GM18858 (cell line): ENCODE results near the gene LUZP1.

Experiments
- ATAC-seq: cut with Tn5 transposase; IDR thresholded peaks from one replicate; pipeline ENCODE4 v1.9.1; 2021; ENCODE audit not compliant: unreplicated experiment

Gene LUZP1

DNA sequence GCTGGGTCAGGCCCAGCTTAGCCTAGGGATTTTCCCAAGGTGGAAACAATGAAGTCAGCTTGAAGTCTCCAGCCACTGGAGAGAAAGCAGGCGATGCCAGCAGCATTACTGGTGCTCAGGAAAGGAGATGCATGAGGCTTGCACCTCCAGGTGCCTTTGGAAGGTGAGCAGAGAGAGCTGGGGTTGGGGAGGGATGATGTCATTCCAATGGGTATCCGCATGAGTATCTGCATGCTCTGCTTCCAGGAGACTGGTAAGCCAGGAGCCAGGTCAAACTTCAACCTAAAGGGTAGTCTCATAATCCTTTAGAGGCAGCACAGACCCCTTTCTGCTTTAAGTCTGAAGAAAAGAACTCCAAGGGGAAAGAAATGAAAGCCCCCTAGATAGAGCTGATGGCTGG lies 80.6 kb downstream of the LUZP1 start:
- no peak for ATAC-seq

DNA sequence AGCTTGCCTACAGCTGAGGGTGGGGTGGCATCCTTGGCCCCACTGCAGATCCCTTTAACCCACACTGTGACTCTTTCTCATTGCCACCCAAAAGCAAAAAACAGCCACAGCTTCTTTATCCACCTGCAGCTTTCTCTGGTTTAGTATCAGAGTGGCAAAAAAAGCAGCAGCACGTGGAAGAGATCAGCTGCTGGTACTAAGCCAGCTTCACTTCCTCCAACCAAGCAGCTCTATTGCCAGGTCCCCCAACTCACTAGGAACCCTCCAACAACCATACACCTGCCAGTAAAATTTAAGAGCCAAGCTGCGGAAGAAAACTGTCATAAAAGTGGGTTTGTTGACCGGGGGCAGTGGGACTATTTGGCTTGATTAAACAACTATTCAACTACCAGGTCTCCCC lies 83.0 kb downstream of the LUZP1 start:
- no peak for ATAC-seq

DNA sequence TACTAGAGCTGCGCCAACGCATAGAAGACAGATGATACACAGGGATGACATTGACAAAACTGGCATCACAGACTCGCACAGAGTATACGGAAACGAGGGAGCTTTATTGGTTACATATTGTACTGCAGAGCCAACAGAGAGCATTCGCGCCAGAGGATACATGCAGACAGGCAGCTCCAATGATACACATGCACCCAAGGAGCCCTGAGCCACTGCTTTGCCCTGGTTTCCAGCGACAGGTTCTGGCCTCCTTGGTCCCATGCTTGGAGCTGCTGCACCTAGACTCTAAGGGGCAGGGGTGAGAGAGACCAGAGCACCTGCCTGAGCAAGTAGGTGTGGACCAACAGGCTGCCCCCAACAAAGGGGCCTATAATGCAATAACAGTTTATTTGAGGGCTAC lies 83.8 kb downstream of the LUZP1 start:
- no peak for ATAC-seq

DNA sequence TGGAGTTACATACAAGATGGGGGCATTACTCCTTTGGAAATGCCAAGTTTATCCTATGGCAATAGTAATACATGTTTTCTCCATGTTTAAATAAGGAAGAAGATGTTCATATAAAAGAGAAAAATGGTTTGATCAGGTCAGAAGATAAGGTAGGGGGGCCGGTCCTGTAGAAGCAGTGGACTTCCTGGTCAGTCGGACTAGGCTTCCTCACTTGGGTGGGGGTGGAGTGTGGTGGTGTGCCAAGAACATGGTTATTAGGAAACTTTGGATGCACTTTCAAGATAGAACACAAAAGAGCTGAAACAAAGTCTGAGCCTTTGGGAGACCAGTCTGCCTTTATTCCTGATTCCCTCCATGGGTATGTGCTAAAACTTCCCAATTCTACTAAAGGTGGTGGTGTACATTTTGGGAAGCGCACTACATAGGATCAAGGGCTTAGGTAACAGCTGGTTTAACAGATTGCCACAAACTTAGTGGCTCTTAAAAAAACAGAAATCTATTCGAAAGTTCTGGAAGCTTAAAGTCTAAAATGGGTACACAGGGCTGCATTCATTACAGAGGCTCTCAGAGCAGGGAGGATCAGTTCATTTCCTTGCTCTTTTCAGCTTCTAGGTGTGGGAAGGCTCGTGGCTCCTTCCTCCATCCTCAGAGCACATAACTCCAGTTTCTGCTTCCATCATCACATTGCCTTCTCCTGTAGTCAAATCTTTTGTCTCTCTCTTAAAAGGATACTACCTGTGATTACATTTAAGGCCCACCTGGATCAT lies 84.8 kb downstream of the LUZP1 start:
- ATAC-seq: no peak

DNA sequence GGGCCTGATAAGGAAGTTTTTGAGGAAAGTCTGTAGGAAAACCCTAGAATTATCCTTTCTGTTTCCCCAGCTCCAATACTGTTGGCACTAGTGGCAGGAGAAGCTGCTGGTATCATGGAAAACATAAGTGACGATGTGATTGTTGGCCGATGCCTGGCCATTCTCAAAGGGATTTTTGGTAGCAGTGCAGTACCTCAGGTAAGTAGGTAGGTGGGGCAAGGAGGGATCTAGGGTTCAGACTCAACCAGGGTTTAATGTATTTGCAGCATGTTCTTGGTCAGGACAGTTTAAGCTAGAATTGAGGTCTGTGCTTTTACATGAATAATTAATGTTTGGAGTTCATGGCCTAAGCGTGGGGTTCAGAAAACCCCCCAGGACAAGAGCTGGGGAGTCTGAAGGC lies 87.3 kb downstream of the LUZP1 start:
- no peak for ATAC-seq

DNA sequence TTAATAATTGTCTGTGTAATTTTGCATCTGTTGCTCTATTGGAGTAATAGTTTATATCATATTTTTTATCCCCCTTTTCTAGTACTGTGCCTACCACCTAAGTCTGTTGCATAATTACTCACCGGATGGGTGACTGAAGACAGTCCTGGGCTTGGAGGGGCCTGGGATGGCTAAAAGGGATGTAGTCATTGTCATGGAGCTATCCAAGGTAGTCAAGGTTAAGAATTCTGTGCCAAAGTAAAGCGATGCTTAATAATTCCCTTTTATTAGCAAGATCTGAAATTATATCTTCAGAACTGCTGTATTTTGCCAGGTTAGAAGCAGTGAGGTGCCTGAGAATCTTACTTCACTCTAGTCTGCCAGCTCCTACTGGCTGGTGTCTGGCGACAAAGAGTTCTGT lies 87.8 kb downstream of the LUZP1 start:
- no peak for ATAC-seq

DNA sequence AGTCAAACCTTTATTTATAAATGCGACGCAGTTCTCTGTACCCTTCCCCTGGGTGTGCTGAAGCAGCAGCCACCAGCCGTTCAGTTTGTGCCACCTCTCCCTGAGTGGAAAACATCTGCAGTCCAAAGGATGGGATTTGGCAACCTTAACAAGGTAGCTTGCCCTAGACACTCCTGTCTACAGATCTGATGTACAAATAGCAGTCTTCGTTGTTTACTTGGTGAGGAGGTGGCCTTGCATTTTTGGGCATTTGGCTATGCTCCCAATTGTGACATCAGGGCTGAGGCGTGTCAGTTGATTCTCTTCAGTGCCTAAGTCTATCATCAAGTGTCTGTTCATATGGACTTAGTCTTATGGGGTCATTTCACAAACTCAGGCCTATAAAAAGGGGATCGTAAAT lies 89.6 kb downstream of the LUZP1 start:
- no peak for ATAC-seq

DNA sequence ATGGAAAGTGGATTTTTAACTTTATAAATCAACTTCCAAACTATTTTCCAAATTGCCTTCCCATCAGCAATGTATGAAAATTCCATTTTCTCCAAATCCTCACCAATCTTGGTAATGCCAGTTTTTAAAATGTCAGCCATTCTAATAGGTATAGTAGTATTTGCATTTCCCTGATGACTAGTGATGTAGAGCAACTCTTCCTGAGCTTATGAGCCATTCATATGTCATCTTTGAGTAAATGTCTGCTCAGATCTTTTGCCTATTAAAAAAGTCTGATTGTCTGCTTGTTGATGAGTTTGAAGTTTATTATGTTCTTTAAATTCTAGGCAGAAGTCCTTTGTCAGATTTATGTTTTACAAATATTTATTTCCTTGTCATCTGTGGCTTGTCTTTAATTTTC lies 94.6 kb downstream of the LUZP1 start:
- ATAC-seq: no peak

DNA sequence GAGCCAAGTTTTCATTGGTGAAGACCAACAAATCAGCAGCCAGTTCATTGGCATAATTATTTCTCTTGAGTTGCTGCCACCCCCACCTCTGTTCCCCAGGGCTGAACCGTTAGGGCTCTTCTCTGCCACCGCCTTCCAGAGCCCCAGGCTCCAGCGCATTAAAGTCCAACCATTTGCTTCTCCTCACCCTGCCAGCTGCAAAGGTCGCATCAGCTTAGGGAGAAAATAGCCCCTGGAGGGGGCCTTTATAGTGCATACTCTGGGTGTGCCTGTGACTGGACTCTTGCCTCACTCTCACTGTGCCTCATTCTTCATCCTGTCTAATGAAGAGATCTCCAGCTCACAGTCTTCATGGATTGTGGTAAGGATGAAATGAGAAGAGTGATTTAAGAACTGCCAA lies 99.0 kb downstream of the LUZP1 start:
- no peak for ATAC-seq

DNA sequence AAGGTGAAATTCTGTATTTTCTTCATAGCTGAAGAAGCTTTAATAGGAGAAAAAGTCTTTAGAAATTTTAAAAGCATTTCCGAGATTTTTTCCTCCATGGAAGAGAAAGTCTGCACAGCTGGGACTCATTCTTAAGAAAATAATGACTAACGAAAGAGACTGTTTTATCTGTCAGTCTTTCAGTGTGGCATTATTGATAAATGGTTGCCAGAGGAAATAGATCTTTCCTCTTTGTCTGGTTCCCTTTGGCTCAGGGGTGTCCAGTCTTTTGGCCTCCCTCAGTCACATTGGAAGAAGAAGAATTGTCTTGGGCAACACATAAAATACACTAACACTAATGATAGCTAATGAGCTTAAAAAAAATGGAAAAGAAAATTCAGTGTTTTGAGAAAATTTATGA lies 99.5 kb downstream of the LUZP1 start:
- ATAC-seq: no peak

DNA sequence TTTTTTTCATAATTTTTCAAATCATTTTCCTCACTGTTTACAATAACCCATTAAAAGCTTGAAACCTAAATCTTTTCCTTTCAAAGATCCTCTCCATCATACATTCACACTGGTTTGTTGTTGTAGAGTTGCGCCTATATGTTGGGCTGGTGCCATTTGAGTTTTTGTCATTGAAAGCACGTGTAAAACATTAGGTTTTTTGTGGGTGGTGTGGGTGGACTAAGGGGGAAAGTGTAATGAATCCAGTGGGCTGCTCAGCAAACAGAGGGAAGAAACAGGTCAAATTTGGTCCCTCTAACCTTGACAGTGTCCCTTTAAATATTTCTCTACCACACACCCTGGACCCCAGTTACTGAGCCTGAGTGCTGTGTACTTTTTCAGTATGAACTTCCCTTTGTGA lies 102.6 kb downstream of the LUZP1 start:
- no peak for ATAC-seq

DNA sequence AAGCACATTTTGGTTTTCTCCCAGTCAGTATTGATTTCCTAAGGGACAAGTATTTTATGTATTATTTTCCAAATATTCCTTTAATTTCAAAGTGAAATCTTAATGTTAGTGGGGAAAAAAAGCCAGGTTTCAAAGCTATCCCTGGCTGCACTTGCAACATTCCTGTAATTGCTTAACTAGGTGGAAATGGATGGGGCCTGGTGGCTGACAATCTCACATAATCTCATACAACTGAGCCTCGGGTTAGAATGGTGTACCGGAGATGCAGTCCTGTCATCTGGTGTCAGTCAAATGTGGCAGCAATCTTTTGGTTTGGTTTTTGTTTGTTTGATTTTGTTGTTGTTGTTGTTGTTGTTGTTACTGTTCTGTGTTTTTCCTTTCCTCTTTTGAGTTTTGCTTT lies 103.3 kb downstream of the LUZP1 start:
- no peak for ATAC-seq

DNA sequence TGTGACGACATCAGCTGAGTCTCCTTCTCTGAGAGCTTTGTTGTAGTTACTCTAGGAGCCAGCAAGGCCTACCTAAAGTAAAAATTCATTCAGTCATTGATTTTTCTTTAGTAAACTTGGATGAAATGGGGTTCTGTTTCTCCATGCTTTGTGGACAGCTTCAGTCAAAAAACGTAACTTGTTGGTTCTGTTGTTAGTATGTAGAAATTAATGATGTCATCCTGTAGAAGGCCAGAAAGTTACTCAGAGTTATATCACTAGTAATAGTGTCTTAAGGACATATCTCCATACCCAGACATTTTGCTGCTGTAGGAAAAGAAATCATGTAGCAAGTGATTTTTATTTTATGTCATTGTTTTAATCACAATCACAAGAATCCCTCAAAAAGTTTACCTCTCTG lies 106.4 kb downstream of the LUZP1 start:
- ATAC-seq: no peak

DNA sequence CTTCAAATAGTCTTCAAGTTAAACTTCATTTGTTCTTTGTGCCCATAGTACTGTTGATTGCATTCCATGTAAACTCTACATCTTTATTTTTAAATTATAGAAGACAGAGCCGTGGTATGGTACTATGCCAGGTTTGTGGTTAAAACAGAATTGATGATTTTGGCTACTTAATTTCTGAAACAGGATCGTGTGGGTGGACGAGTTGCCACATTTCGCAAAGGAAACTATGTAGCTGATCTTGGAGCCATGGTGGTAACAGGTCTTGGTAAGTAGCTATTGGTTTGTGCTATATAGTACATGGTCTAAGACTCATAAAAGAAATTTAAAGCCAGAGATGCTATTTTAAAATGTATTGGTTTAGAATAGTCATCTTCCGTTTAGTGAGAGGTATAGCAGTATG lies 111.4 kb downstream of the LUZP1 start:
- ATAC-seq: no peak

DNA sequence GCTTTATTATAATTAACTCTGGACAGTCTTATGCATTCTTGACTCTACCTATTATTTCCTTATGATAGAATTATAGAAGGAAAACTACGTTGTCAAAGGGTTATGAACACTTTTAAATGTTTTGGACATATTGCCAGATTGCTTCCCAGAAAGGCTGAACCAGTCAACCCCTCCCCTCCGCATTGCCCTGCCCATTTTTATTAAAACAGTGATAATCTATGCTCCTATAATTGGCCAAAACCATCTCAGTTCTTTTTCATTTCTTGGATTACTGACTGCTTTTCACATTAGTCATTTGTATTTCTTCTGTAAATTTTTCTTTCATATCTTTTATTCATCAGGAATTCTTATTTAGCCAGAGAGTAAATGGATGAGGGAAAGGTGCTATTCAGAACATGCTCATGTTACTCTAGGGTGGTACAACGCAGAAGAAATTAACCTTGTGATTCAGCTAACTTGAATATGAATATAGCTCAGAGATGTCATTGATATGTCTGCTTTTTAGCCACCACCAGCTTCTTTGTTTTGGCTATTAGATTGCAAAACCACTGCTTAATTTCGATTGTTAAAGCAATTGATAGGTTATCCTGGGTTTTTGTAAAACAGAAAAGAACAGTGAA lies 117.3 kb downstream of the LUZP1 start:
- no peak for ATAC-seq

DNA sequence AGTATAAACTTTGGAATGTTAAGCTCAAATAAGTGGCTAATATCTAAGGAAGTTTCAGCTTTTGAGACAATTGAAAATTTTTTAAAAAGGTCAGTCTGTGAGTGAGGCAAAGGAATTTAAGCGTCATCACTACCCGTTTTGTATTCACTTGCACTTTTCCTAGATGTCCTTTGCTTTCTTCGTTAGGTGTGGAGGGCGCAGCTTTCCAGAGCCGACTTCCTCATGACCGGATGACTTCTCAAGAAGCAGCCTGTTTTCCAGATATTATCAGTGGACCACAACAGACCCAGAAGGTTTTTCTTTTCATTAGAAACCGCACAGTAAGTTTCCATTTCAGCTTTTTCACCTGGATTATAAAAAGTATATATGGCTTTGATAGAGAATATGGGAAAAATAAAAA lies 118.5 kb downstream of the LUZP1 start:
- no peak for ATAC-seq

DNA sequence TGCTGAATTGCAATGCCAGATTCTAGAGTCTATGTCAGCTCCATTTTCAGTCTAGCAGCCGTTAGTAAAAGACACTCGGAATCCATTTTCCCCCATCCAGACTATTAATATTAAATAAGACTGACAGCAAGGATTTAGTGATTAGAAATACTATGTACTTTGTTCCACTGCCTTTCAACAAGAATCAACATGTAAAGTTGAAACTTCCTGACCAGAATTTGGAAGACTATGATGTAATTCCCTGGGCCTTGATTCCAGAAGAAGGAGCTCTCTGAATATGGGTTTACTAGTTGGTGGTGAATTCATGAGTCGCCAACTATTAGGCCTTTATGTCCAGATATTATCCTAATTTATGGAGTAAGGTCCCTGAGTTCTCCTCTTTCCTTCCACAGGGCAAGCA lies 124.6 kb downstream of the LUZP1 start:
- no peak for ATAC-seq

DNA sequence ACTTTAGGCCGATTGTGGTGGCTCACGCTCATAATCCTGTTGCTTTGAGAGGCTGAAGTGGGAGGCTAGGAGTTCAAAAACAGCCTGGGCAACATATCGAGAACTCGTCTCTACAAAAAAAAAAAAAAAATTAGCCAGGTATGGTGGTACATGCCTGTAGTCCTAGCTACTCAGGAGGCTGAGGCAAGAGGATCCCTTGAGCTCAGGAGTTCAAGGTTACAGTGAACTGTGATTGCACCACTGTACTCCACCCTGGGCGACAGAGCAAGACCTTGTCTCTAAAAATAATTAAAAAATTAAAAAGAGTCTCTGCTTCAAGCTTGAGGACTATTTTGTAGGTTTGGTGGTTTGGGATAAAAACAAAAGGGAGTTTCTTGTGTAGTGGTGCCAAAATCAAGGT lies 128.1 kb downstream of the LUZP1 start:
- ATAC-seq: no peak

DNA sequence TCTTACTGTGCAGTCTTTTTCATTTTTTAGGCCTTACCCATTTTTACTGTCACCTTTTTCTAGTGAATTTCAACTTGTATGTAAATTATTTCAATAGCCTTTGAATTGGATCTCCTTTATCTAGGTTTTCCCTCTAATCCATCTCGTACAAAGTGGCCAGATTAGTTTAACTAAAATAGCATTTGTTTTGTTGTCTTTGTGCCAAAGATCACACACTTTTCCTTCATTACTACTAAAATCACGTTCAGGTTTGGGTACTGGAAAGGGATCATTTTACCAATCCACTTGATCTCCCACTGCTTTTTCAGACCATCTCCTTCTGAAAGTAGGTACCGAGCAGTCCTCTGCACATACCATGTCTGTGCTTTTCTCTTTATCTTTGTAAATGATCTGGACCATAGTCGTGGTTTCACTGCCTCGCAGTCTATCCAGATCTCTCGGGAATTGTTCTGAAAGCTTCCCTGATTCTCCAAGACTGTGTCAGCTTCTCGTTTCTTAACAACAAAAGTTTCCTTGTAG lies 129.3 kb downstream of the LUZP1 start:
- no peak for ATAC-seq

DNA sequence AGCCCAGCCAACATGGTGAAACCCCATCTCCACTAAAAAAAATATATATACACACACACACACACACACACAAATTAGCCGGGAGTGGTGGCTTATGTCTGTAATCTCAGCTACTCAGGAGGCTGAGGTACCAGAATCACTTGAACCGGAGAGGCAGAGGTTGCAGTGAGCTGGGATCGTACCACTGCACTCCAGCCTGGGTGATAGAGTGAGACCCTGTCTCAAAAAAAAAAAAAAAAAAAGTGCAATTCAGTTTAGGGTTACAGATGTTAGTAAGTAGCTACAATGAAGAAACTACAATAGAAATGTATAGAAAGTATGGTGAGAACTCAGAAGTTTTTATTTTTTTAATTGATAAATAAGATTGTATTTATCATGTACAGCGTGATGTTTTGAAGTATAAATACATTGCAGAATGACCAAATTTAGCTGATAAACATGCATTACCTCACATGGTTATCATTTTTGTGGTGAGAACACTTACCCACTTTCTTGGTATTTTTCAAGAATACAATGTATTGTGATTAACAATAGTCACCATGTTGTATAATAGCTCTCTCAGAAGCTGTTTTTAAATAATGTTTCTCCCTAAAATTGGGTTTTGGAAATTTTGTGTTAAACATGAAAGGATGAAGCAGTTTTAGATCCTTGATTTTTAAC lies 131.4 kb downstream of the LUZP1 start:
- no peak for ATAC-seq

DNA sequence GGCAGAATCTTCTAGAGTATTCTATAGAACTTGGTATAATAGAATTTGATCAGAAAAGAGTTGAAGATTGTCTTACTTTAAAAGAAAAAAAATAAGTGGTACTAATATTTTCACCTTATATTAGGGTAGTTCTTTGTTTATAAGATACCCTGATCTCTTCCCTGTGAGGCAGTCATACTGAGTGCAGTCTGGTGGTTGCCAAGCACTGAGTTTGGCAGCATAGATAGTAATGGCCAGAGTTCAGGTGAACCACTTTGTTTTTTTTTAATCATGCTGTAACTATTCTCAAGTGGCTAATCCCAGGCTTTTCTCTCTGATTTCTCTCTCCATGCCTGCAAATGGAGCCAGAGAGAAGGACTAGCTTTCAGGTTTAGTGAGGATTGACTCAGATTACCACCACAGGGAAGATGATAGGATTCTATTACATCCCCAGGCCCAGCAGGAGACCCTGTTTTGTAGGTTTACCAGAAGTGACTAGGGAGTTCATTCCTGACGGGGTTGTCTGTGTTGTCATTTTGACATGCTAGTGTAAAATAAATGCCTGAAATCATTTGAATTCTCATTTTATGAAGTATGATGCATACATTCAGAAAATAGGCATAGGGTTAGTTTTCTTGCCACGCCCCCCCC lies 132.7 kb downstream of the LUZP1 start:
- ATAC-seq: no peak
